ENCODE data around the gene MED12. TPM values are rescaled to one million over a fixed set of nuclear protein-coding genes. Genes with fewer than 3 reads are reported as not detected.

The MED12 gene
- 74.6 and 87.2 TPM in 2 replicates for total RNA-seq

DNA sequence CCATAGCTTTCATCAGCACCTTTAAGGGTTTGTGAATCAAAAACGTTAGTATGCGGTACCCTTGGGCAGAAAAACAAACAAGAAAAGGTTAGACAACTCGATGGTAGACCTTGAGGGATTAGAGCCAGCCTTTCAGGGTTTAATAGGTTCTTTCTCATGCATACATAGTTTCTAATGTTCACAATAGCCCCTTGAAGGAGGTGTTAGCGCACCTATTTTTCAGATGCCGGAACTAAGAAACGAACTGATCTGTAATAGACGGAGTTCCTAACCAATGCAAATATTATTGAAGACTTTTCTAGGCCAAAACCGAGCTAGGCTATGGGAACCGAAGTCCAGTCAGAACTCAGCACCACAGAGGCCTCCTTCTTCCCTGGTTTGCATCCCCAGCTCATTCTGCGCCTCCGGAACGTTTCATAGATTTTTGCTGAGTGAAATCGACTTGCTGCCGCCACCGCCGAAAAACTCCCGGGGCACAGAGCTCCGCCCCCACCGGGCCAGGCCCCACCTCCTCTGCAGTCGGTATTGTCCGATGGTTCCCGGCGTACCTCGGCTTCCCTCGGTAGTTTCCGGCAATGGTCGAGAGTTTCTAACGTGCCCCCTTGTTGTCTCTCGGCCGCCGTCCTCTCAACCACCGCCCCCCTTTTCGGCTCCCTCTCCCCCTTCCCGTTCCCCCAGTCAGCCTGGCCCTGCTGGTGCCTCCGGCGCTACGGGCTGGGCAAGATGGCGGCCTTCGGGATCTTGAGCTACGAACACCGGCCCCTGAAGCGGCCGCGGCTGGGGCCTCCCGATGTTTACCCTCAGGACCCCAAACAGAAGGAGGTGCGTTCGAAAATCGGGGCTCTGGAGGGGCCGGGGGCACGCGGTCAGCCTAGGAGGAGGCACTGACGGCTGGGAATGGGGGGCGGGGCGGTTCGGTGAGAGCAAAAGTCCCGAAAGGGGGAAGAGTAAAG, at the start of gene MED12:
Gene MED12, plus strand, starts transcription at position 565 of the 953 bp plus-strand sequence. Its CDS starts 159 bp downstream, at position 724.
- intact Hi-C loops (cut with micrococcal nuclease) = loop anchor here (1.0 to 10.0 kb wide), 4 partner anchors 8 to 984 kb away; partner anchors contain the start of gene IGBP1

DNA sequence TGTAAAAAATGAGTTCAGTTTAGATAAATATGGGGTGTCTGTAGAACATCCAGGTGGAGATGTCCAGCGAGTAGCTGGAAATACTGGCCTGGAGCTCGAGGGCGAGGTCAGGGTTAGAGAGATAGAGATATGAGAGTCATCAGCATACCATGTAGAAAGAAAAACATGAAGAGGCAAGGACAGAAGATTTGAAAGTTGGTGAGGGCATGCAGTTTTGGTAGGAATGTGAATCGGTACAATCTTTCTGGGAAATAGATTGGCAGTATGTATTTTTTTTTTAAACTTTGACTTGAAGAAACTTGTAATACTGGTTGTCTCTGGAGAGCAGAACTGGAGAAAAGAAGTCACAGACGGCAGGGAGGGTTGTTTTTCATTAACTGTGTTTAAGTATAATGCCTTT, 47.9 kb upstream of the MED12 start:
- intact Hi-C loops (cut with micrococcal nuclease) = no loop called here

DNA sequence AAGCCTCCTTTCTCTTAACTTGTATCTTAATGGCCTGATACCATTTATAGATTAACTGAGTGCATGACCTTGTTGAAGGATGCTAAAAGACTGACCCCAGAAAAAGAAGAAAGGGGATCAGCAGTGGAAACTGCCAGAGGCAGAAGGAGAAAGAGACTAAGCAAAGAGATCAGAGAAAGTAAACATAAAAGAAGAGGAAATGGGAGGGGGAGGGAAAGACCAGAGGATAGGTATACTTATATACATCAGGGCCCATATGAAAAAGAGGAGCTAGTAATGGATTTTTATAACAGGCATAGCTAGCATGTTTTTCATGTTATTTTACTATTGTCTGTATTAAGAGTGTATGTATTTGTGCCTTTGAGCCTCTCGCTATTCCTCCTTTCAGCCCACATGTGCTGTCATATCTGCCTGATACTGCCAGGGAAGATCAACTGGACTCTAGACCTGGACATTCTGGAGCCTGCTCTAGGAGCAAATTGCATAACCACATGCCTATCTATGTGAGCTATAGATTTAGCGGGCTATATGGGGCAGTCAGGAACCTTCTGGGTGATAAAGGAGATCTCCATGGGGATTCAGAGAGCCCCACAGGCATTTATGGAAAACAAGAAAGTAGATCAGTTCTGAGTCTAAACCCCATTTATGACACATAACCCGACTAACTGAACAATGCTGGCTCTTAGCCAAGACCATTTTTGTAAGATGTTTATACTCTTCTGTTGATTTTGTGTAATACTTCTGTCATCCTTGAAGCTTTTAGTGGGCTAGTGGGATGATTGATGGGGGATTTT, 36.9 kb upstream of the MED12 start:
- intact Hi-C loops (cut with micrococcal nuclease) = no loop called here

DNA sequence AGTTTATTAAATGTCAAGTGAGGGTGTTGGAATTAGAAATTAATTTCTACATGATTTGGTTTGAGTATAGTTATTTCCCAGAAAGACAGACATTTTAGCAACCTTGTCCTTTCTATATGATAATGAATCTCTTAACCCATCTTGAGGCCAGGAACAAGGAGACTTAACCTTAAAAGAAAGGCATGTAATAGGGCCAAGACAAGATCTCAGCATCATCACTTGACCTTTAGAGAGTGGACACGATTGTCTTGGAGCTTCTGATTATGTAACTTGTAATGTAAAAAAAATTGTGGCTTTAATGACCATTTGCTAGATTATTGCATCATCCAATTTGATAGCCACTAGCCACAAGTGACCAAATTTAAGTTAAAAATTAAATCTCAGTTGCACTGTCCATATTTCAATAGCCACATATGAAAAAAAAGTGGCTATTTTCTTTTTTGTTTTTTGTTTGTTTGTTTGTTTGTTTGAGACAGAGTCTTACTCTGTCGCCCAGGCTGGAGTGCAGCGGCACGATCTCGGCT, 36.2 kb upstream of the MED12 start:
- intact Hi-C loops (cut with micrococcal nuclease) = no loop called here

DNA sequence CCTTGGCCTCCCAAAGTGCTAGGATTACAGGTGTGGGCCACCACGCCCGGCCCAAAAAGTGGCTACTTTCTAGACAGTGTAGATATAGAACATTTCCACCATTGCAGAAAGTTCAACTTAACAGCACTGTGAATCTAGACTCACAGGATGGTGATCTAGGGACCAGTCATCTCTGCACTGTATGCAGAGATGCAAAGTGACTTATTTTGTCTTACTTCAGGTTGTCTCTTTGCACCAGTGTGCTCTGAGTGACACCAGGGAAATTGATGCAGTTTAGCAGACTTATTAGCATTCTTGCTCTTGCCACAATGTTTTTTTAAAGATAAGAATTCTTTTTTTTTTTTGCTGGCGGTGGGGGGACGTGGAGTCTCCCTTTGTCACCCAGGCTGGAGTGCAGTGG, 35.6 kb upstream of the MED12 start:
- intact Hi-C loops (cut with micrococcal nuclease) = no loop called here

DNA sequence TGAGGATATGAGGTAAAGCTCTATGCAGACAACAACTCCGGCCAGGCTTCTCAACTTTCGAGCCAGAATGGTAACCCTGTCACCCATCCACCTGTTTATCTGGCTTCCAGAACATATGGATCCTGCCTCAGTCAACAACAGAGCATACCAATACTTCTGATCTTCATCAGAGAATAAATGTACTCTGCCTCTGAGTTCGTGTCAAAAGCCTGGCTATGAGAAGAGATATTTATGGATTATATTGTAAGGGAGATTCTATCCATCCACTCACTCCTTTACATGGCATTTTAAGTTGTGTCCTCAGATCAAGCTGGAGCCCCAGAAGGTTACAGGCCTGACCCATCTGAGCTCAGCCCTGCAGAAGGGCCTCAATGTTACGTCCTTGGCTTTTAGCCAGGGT, 32.5 kb upstream of the MED12 start:
- intact Hi-C loops (cut with micrococcal nuclease) = no loop called here

DNA sequence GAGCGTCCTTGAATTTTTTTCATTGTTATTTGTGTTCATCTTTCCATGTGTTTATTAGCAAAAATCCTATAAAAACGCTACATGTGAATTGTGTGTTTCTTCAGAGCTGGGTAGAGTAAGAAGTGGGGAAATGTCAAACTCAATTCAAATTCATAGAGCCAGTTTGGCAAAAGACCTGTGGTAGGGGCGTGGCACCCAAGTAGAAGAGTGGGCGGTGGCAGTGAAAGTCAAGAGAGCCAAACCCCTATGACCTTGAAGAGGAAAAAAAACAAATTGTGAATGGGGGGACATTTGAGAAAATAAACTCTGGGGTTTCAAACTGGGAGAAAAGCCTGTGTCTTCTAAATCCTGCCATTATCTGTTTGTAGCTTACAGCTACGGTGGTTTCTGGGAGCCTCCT, 27.1 kb upstream of the MED12 start:
- intact Hi-C loops (cut with micrococcal nuclease) = loop anchor here (10.0 kb wide), 3 partner anchors 116 to 636 kb away; partner anchors contain the start of gene ZMYM3

DNA sequence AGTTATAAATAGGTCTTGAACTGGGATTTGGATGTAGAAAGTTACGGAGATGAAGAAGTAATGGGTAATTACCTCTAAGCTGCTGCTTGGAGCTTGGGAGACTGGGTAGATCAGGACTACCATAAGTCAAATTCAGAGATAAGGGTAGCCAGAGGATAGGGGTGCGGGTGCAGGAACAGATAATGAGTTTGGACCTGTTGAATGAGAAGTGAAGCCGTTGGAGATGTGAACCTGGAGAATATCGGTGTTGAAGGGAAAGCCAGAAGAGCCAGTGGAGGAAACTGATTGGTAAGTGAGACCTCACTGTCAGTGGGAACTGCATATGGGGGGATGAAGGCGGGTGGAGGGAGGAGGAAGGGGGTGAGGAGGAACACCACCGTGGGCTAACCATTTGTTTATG, 23.4 kb upstream of the MED12 start:
- intact Hi-C loops (cut with micrococcal nuclease) = loop anchor here (1.0 to 10.0 kb wide), 7 partner anchors 27 to 640 kb away; partner anchors contain the start of genes SNX12, TAF1 and ZMYM3

DNA sequence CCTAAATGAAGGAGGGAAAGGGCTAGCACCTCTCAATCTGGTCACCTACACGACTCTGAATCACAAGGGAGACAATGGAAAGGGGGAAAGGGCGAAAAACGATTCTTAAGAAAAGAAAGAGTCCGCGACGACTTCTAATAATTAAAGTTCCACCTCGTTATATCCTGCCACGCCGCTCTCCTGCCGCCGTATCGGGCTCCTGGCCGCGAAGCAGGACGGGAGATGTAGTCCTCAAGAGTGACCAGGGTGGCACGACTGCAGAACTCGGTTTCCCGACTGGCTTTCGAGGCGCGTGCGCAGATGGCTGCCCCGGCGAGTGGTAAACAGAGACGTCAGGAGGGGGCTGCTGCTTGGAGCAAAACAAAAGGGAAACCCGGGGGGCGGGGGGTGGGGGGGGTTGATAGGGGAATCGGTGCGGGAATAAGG, 22.8 kb upstream of the MED12 start, which contains the start of gene FOXO4:
Gene FOXO4, plus strand, starts transcription at position 297 of the 426 bp plus-strand sequence. CDS start 678 bp downstream, outside the sequence.
- intact Hi-C loops (cut with micrococcal nuclease) = loop anchor here (1.0 to 10.0 kb wide), 7 partner anchors 27 to 641 kb away; partner anchors contain the start of genes SNX12, TAF1 and ZMYM3

DNA sequence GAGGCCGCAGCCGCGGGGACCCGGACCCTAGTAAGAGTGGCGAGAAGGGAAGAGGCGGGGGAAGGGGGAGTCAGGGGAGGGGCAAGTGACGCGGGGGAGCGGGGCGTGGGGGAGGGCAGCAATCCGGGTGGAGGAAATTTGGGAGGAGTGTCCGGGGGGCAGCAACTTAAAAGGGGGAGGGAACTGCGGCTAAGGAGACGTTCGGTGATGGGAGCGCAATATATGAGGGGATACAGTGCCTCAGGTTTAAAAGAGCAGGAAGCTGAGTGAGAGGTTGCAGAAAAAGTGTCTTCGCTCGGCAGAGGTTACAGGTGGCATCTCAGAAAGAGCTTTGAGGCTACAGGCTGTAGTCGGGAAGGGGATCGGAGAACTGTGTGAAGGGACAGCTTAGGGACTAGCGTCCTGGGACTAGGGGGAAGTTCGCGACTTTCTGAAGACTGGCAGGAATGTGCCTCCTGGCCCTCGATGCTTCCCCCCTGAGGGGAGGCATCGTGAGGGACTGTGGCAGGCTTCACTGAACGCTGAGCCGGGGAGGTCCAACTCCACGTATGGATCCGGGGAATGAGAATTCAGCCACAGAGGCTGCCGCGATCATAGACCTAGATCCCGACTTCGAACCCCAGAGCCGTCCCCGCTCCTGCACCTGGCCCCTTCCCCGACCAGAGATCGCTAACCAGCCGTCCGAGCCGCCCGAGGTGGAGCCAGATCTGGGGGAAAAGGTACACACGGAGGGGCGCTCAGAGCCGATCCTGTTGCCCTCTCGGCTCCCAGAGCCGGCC, 22.2 kb upstream of the MED12 start:
- intact Hi-C loops (cut with micrococcal nuclease) = loop anchor here (1.0 to 10.0 kb wide), 7 partner anchors 28 to 641 kb away; partner anchors contain the start of genes SNX12, TAF1 and ZMYM3

DNA sequence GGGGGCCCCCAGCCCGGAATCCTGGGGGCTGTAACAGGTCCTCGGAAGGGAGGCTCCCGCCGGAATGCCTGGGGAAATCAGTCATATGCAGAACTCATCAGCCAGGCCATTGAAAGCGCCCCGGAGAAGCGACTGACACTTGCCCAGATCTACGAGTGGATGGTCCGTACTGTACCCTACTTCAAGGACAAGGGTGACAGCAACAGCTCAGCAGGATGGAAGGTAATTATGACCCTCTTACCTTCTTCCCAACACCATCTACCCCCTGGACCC, 21.7 kb upstream of the MED12 start:
- intact Hi-C loops (cut with micrococcal nuclease) = loop anchor here (5.0 to 10.0 kb wide), 4 partner anchors 101 to 642 kb away; partner anchors contain the start of gene ZMYM3

DNA sequence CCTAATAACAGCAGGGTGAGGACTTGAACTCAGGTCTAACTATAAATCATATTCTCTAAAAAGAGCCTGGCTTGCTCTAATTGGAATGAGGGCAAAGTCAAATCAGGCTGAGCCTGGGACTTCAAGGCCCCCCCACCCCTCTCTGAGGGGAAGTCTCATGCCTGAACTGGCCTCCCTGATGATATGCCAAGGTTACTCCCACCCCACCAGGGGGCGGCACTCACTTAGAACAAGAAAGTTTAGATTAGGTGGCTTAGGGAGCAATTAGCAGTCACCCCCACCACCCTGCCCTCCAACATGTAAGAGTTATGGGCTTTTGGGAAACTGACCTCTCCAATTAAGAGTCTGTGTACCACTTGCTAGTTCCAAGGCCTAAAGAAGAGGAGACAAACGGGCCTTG, 20.1 kb upstream of the MED12 start:
- intact Hi-C loops (cut with micrococcal nuclease) = loop anchor here (1.0 to 10.0 kb wide), 8 partner anchors 13 to 644 kb away; partner anchors contain the start of genes IL2RG, MED12 and ZMYM3

DNA sequence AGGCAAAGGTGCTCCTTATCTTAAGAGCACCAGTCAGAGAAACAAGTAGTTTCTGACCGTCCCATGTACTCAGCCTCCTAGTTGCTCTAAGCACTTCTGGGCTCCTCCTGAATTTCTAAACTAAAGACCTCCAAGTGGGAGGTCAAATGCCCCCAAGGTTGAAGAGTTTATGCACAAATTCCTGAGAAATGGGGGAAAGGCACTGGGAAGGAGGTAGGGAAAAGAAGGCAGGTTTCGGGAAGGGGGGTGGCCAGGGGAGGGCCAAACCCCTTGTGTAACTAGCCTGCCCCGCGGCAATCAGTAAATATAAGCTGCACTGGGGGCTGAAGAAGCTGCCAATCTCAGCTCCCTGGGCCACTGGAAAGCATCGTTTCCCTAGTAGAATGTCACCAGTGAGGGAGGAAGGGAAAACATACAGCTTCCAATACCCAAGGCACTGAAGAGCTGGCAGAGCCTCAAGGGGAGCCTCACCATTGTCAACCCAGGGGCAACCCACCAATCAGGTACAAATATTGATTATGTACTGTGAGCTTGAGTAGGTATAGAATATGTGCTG, 19.4 kb upstream of the MED12 start:
- intact Hi-C loops (cut with micrococcal nuclease) = loop anchor here (1.0 to 10.0 kb wide), 8 partner anchors 12 to 644 kb away; partner anchors contain the start of genes IL2RG, MED12 and ZMYM3

DNA sequence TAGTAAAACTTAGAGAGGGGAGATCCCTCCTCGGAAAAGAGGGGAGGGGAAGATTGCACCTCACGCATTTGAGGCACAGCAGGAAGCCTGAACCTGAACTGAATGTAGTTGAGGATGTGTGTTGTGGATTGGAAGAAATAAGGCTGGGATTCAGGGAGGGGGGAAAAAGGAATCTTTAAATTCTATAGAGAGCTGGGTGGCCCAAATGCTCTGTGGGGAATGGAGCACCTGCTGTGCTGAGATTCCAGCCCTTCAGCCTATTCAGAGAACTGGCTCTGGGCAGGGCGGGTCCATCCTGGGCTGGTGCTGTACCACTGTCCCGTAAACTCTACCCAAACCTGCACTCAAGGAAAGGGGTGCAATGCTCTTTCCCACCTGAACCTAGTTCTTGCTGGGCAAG, 18.7 kb upstream of the MED12 start:
- intact Hi-C loops (cut with micrococcal nuclease) = loop anchor here (5.0 to 10.0 kb wide), 4 partner anchors 98 to 645 kb away; partner anchors contain the start of gene ZMYM3

DNA sequence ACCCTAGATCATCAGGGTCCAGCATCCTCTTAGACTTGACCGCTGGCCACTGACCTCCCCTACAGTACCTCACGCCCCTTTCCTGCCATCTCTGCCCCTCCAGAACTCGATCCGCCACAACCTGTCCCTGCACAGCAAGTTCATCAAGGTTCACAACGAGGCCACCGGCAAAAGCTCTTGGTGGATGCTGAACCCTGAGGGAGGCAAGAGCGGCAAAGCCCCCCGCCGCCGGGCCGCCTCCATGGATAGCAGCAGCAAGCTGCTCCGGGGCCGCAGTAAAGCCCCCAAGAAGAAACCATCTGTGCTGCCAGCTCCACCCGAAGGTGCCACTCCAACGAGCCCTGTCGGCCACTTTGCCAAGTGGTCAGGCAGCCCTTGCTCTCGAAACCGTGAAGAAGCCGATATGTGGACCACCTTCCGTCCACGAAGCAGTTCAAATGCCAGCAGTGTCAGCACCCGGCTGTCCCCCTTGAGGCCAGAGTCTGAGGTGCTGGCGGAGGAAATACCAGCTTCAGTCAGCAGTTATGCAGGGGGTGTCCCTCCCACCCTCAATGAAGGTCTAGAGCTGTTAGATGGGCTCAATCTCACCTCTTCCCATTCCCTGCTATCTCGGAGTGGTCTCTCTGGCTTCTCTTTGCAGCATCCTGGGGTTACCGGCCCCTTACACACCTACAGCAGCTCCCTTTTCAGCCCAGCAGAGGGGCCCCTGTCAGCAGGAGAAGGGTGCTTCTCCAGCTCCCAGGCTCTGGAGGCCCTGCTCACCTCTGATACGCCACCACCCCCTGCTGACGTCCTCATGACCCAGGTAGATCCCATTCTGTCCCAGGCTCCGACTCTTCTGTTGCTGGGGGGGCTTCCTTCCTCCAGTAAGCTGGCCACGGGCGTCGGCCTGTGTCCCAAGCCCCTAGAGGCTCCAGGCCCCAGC, 17.6 kb upstream of the MED12 start:
- intact Hi-C loops (cut with micrococcal nuclease) = no loop called here

DNA sequence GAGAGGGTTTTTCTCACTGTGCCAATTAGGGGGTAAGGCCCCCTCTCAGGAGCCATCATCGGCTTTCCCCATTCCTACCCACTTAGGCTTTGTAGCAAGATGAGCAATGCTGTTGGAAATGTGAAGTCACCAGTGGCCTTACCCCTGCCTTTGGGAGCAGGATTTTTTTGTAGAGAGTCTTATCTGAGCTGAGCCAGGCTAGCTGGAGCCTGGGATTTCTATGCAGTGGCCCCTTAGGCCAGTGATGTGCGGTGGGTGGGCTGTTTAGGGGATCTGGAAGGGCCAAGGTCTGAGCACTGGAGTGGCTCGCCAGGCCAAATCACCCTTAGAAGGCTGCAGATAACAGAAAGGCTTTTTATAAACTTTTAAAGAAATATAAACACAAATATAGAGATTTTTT, 16.1 kb upstream of the MED12 start:
- intact Hi-C loops (cut with micrococcal nuclease) = no loop called here

DNA sequence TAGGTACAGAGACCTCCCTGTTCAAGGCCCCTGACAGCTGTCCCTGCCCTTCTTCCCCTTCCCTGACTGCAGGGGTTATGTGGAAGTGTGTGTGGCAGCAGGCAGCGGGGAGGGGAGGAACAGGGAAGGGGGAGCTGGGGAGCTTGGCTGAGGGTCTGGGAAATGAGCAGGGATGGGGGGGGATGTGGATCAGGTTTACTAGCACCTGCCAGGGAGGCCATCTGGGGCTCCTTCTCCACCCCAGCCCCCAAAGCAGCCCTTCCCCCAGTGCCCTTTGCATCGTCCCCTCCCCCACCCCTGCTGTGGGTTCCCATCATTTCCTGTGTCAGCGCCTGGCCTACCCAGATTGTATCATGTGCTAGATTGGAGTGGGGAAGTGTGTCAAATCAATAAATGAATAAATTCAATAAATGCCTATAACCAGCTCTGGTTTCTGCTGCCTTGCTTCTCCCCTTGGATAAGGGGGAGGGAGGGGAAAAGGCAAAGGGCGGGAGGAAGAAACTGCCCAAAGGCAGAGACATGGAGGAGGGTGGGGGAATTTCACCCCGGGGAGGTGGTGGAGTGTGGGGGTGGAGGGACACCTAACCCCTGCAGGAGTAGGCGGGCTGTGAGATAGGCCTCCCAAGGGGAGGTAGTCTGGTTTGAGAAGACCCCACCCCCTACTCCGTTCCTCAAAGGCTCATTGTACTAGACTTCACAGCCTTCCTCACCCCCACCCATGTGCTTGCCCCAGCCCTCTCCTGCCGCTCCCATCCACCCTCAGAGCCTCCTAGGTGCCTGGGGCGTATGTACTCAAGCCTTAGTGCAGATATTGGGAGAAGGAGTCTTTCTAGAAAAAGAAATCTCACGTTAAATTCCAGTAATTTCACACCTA, 15.0 kb upstream of the MED12 start:
- intact Hi-C loops (cut with micrococcal nuclease) = loop anchor here (1.0 kb wide), 1 partner anchor 8 kb away; the partner anchor contains the start of gene IL2RG

DNA sequence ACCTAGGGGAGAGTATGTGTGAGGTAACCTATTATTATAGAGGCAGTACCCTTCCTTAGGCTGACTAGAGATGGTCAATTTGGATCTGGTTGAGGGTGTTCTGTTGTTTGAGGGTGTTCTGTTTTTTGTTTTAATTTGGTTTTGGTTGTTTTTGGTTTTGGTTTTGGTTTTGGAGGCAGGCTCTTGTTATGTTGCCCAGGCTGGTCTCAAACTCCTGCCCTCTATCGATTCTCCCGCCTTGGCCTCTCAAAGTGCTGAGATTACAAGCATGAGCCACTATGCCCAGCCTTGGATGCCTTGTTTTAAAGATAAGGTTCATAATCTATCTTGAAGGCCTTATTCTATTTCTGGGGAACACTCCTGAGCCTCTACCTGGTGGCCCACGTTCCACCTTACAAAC, 12.8 kb upstream of the MED12 start:
- intact Hi-C loops (cut with micrococcal nuclease) = no loop called here

Data from T-helper 1 cell treated with Interleukin-12 subunit alpha and Interleukin-12 subunit beta and Interleukin-4 antibody, amounts not matched to agents 30 ng/mL and 1 ng/mL, for 36 hours (primary cell).